H1 (cell line): ENCODE data around the gene SS18L1. TPM values are rescaled to one million over a fixed set of nuclear protein-coding genes. Genes with fewer than 3 reads are reported as not detected.

Experiments
- CBX8 ChIP-seq: fragments of 300-800, 300-1000 bp; sonication (generic); IDR thresholded peaks from 2 replicates; pipeline ENCODE4 v1.7.1; 2016; ENCODE audit warnings: low read depth, low read length, borderline replicate concordance
- polyA plus RNA-seq, 7 experiments: library from polyadenylated mRNA; depleted of rRNA in 3 of 7; stranded (reverse) in 5 of 7; unstranded in 2 of 7; fragments of >200 nt in 5 of 7; fragments of 200-250 nt in 2 of 7; gene quantifications; 1 replicate in 5 of 7; 2 replicates in 1 of 7; 4 replicates in 1 of 7; pipeline versions ENCODE4 v1.2.1 to v1.2.3, GENCODE V29; 2011 to 2013; ENCODE audit warnings: missing spikeins in 2 of 7, mixed read lengths in 2 of 7
- total RNA-seq: library from RNA; stranded (reverse); fragmentation: NEBNext Ultra II Directional; extraction: Animal tissue kit (Norgen Biotek cat#: 25700); gene quantifications from 2 replicates; pipeline ENCODE4 v1.2.1, GENCODE V29; 2021

The SS18L1 gene
- total and polyA plus RNA-seq, 2 of the 8 experiments (the other 6 are each of a cell fraction or from before 2014, with no cell fraction given), result 28.4 to 29.7 TPM

GRCh38 chr20:62193079-62194025 is 49.8 kb downstream of the SS18L1 start (continued):
- no peak for TF ChIP-seq CBX8
